Fibroblast of the aortic adventitia (primary cell): Measurements from ENCODE around the gene NFAT5. TPM values are rescaled to one million over a fixed set of nuclear protein-coding genes. Genes with fewer than 3 reads are reported as not detected.
"Not testable (repeated sequence)": the region's sequence is repeated elsewhere in the genome, so short reads cannot be mapped to it uniquely, and the experiment has no call there.

Experiments
- DNase-seq: peaks from one replicate; pipeline ENCODE4 v3.0.0-alpha.2; 2010; ENCODE audit warnings: low read depth
- H3K4me3 ChIP-seq: 2 replicates; pipeline ENCODE4 v1.5.1; 2011; ENCODE audit warnings: low read depth, mild to moderate bottlenecking, control low read depth, low read length, moderate library complexity
- total RNA-seq: library from RNA; depleted of rRNA; stranded (reverse); fragments of >200 nt; gene quantifications from 2 replicates; pipeline ENCODE4 v1.2.3, GENCODE V29; 2012; ENCODE audit warnings: low replicate concordance
- TF ChIP-seq, protein P1 (sequence below): IDR thresholded peaks from 2 replicates; pipeline ENCODE4 v1.5.1; 2011; ENCODE audit warnings: mild to moderate bottlenecking, low read length, control low read depth, inconsistent platforms; ENCODE audit not compliant: insufficient read depth

NFAT5 gene
- total RNA-seq, 1 donor: 53.9 TPM

- TF ChIP-seq, protein P1, sequence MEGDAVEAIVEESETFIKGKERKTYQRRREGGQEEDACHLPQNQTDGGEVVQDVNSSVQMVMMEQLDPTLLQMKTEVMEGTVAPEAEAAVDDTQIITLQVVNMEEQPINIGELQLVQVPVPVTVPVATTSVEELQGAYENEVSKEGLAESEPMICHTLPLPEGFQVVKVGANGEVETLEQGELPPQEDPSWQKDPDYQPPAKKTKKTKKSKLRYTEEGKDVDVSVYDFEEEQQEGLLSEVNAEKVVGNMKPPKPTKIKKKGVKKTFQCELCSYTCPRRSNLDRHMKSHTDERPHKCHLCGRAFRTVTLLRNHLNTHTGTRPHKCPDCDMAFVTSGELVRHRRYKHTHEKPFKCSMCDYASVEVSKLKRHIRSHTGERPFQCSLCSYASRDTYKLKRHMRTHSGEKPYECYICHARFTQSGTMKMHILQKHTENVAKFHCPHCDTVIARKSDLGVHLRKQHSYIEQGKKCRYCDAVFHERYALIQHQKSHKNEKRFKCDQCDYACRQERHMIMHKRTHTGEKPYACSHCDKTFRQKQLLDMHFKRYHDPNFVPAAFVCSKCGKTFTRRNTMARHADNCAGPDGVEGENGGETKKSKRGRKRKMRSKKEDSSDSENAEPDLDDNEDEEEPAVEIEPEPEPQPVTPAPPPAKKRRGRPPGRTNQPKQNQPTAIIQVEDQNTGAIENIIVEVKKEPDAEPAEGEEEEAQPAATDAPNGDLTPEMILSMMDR: no peak
- DNase-seq: peak; percentile 99
- H3K4me3 ChIP-seq: peak within 1 kb of the TSS; percentile 73
These were observed 160.7 kb downstream of the NFAT5 start, which contains the start of gene NQO1 for GRCh38 chr16:69726313-69727060. Gene NQO1 (minus strand): TSS chr16:69726560. CDS start chr16:69726439, 121 bp downstream.

DNA sequence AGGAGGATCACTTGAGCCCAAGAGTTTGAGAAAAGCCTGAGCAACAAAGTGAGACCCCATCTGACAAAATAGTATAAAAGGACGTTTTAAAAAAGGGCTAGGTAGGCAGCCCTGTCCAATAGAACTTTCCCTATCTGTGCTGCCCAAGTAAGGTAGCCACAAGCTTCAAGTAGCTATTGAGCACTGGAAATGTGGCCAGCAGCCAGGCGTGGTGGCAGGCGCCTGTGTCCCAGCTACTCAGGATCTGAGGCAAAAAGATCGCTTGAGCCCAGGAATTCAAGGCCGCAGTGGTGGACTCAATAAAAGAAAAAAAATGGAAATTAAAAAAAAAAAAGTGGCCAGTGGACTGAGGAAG lies 162.1 kb downstream of the NFAT5 start:
- DNase-seq: no peak
- TF ChIP-seq, protein P1: no peak
- H3K4me3 ChIP-seq: no peak overlapping the region

DNA sequence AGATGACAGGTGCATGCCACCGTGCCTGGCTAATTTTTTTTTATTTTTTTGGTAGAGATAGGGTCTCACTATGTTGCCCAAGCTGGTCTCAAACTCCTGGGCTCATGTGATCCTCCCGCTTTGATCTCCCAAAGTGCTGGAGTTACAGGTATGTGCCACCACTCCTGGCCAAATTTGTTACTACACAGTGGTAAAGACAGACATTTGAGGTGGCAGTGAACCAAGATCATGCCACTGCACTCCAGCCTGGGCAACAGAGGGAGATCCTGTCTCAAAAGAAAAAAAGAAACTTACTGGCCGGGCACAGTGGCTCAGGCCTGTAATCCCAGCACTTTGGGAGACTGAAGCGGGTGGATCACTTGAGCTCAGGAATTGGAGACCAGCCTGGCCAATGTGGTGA lies 163.3 kb downstream of the NFAT5 start:
- not testable (repeated sequence) for H3K4me3 ChIP-seq, DNase-seq

DNA sequence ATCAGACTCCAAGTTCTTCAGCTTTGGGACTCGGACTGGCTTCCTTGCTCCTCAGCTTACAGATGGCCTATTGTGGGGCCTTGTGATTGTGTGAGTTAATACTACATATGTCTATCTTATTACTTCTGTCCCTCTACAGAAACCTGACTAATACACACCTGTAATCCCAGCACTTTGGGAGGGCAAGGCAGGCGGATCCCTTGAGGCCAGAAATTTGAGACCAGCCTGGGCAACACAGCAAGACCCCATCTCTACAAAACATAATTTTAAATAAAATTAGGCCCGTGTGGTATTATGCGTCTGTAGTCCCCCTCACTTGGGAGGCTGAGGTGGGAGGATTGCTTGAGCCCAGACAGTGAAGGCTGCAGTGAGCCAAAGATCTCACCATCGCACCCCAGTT lies 165.5 kb downstream of the NFAT5 start:
- not testable (repeated sequence) for DNase-seq, H3K4me3 ChIP-seq

DNA sequence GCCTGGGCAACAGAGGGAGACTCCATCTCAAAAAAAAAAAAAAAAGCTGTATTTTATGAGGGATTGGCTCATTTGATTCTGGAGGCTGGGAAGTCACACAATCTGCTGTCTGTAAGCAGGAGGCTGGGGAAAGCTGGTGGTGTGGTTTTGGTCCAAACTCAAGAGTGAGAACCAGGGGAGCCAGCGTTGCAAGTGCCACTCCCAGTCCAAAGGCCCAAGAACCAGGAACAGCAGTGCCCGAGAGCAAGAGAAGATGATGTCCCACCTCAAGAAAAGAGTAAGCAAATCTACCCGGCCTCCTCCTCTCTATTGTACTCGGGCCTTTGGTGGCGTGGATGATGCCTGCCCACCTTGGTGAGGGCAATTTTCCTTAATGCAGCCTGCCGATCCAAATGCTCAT lies 166.3 kb downstream of the NFAT5 start:
- no peak overlapping the region for H3K4me3 ChIP-seq
- TF ChIP-seq, protein P1: no peak
- no peak for DNase-seq

GRCh38 chr16:69741519-69741918 lies 175.8 kb downstream of the NFAT5 start:
- H3K4me3 ChIP-seq: no peak overlapping the region
- peak; percentile 19 for DNase-seq
- TF ChIP-seq, protein P1: no peak

- no peak overlapping the region for H3K4me3 ChIP-seq
- TF ChIP-seq, protein P1: no peak
- peak; percentile 53 for DNase-seq
These were observed 176.5 kb downstream of the NFAT5 start for GRCh38 chr16:69741951-69742904.
